H1 (cell line): ENCODE results near the gene TFAP2B. TPM values are rescaled to one million over a fixed set of nuclear protein-coding genes. Genes with fewer than 3 reads are reported as not detected.

Source experiments
- CTCF ChIA-PET: fragments of 300-600 bp; sonication (Branson Sonifier 250); formaldehyde crosslinking; loops from one replicate; lab custom pipeline; 2021; ENCODE audit not compliant: partially characterized antibody; lab: Charles Lee
- POLR2A ChIA-PET: fragments of 300-600 bp; sonication (Branson Sonifier 250); formaldehyde crosslinking; loops from one replicate; lab custom pipeline; 2021; ENCODE audit warnings: inconsistent platforms; ENCODE audit not compliant: partially characterized antibody; lab: Charles Lee
- DNase-seq, 2 experiments: peaks; one replicate each; pipeline versions ENCODE4 v3.0.0 to v3.0.0-alpha.2; 2010 to 2022; ENCODE audit warnings: low spot score in 2 of 2, low read depth in 1 of 2, mixed read lengths in 1 of 2
- FAIRE-seq: peaks from 2 replicates; lab custom pipeline; 2011; peaks lifted over from hg19 to GRCh38; lab: Jason Lieb, UNC
- H2AFZ ChIP-seq: 2 replicates; pipeline ENCODE4 v1.8.1; 2012; ENCODE audit warnings: low read length, inconsistent platforms
- H2AK5ac ChIP-seq: 2 replicates; pipeline ENCODE4 v1.6.1; 2013; ENCODE audit warnings: low read depth, low read length
- H2BK120ac ChIP-seq: replicated peaks from 2 replicates; pipeline ENCODE3; 2013; ENCODE audit warnings: low read depth, low read length, inconsistent platforms
- H2BK12ac ChIP-seq: 2 replicates; pipeline ENCODE4 v1.6.1; 2013; ENCODE audit warnings: low read depth, low read length
- H2BK15ac ChIP-seq: 2 replicates; pipeline ENCODE4 v1.6.1; 2013; ENCODE audit warnings: low read length
- H2BK20ac ChIP-seq: 2 replicates; pipeline ENCODE4 v1.6.1; 2013; ENCODE audit warnings: low read length
- H2BK5ac ChIP-seq: 2 replicates; pipeline ENCODE4 v1.6.1; 2013; ENCODE audit warnings: low read depth, low read length
- H3K14ac ChIP-seq: 2 replicates; pipeline ENCODE4 v1.6.1; 2013; ENCODE audit warnings: inconsistent platforms; ENCODE audit not compliant: insufficient read length
- H3K18ac ChIP-seq: 2 replicates; pipeline ENCODE4 v1.6.1; 2013; ENCODE audit warnings: low read length; ENCODE audit errors: extremely low read depth
- H3K23ac ChIP-seq: 2 replicates; pipeline ENCODE4 v1.6.1; 2013; ENCODE audit warnings: inconsistent platforms; ENCODE audit not compliant: insufficient read length
- H3K23me2 ChIP-seq: 2 replicates; pipeline ENCODE4 v1.6.1; 2013; ENCODE audit warnings: low read depth, low read length
- H3K27ac ChIP-seq: 2 replicates; pipeline ENCODE4 v1.6.1; 2011; ENCODE audit warnings: low read depth, low read length, inconsistent platforms
- H3K27me3 ChIP-seq, 4 experiments: replicated peaks in 1 of 4; 1 replicate in 1 of 4; 2 replicates in 3 of 4; pipeline versions ENCODE4 v1.6.1 to v1.8.1; 2011 to 2013; ENCODE audit warnings: low read length in 3 of 4, mild to moderate bottlenecking in 3 of 4, inconsistent platforms in 2 of 4, mixed read lengths in 2 of 4, moderate library complexity in 1 of 4; ENCODE audit not compliant: control insufficient read depth in 3 of 4, insufficient read depth in 3 of 4; ENCODE audit errors: extremely low read depth in 1 of 4
- H3K36me3 ChIP-seq, 4 experiments: 2 replicates each; pipeline versions ENCODE4 v1.6.1 to v1.8.1; 2011 to 2013; ENCODE audit warnings: mild to moderate bottlenecking in 4 of 4, low read length in 3 of 4, moderate library complexity in 2 of 4, control low read depth in 1 of 4, inconsistent platforms in 1 of 4; ENCODE audit not compliant: insufficient read depth in 4 of 4, control insufficient read depth in 2 of 4
- H3K4ac ChIP-seq: replicated peaks from 2 replicates; pipeline ENCODE3; 2013; ENCODE audit warnings: low read length, low read depth, mixed read lengths, inconsistent platforms; ENCODE audit not compliant: insufficient read length
- H3K4me1 ChIP-seq, 4 experiments: replicated peaks in 1 of 4; 1 replicate in 1 of 4; 2 replicates in 3 of 4; pipeline versions ENCODE4 v1.6.1 to v1.8.1; 2011 to 2013; ENCODE audit warnings: low read length in 3 of 4, inconsistent platforms in 2 of 4, mixed read lengths in 1 of 4; ENCODE audit not compliant: insufficient read depth in 4 of 4, control insufficient read depth in 3 of 4
- H3K4me2 ChIP-seq, 2 experiments: 2 replicates each; pipeline versions ENCODE4 v1.6.1 to v1.8.1; 2011 to 2013; ENCODE audit warnings: low read depth in 2 of 2, low read length in 2 of 2, control low read depth in 1 of 2, inconsistent platforms in 1 of 2, mild to moderate bottlenecking in 1 of 2; ENCODE audit not compliant: insufficient read depth in 1 of 2
- H3K4me3 ChIP-seq, 4 experiments: fragments of 200-600, 300-600 bp in 1 of 4; sonication (generic), shearing (Covaris generic), sonication (Bioruptor Twin) in 1 of 4; 2 replicates each; pipeline versions ENCODE4 v1.5.1 to v1.8.1; 2011 to 2016; ENCODE audit warnings: low read length in 4 of 4, low read depth in 3 of 4, control low read depth in 2 of 4, inconsistent platforms in 2 of 4, mild to moderate bottlenecking in 2 of 4, mixed read lengths in 1 of 4, moderate library complexity in 1 of 4; ENCODE audit not compliant: insufficient read depth in 2 of 4; ENCODE audit errors: extremely low read depth in 1 of 4
- H3K56ac ChIP-seq: replicated peaks from 2 replicates; pipeline ENCODE3; 2013; ENCODE audit warnings: low read depth, mild to moderate bottlenecking, mixed read lengths, low read length, inconsistent platforms; ENCODE audit not compliant: insufficient read length
- H3K79me1 ChIP-seq: 2 replicates; pipeline ENCODE4 v1.6.1; 2013; ENCODE audit warnings: low read depth, low read length, control low read depth
- H3K79me2 ChIP-seq, 2 experiments: 2 replicates each; pipeline versions ENCODE4 v1.6.1 to v1.8.1; 2012 to 2013; ENCODE audit warnings: low read length in 2 of 2, mild to moderate bottlenecking in 2 of 2, inconsistent platforms in 1 of 2; ENCODE audit not compliant: insufficient read depth in 2 of 2, control insufficient read depth in 1 of 2
- H3K9ac ChIP-seq, 4 experiments: replicated peaks in 1 of 4; 1 replicate in 1 of 4; 2 replicates in 3 of 4; pipeline versions ENCODE4 v1.6.1 to v1.8.1; 2011 to 2013; ENCODE audit warnings: low read depth in 3 of 4, low read length in 3 of 4, control low read depth in 2 of 4, mild to moderate bottlenecking in 2 of 4, moderate library complexity in 2 of 4, inconsistent platforms in 1 of 4; ENCODE audit errors: extremely low read depth in 1 of 4
- H3K9me3 ChIP-seq, 2 experiments: 2 replicates each; pipeline versions ENCODE4 v1.6.1 to v1.8.1; 2012 to 2013; ENCODE audit warnings: mild to moderate bottlenecking in 2 of 2, moderate library complexity in 2 of 2, control low read depth in 1 of 2, inconsistent platforms in 1 of 2, low read depth in 1 of 2, low read length in 1 of 2, mixed read lengths in 1 of 2; ENCODE audit not compliant: insufficient read depth in 2 of 2
- H4K20me1 ChIP-seq, 2 experiments: replicated peaks in 1 of 2; 2 replicates each; pipeline versions ENCODE3 to v1.8.1; 2011 to 2013; ENCODE audit warnings: inconsistent platforms in 2 of 2, low read length in 2 of 2, mild to moderate bottlenecking in 1 of 2; ENCODE audit not compliant: insufficient read depth in 2 of 2, control insufficient read depth in 1 of 2
- H4K5ac ChIP-seq: 2 replicates; pipeline ENCODE4 v1.6.1; 2013; ENCODE audit warnings: low read length, low read depth, mixed read lengths, inconsistent platforms; ENCODE audit not compliant: insufficient read length
- H4K8ac ChIP-seq: 2 replicates; pipeline ENCODE4 v1.8.0; 2013; ENCODE audit warnings: mild to moderate bottlenecking, moderate library complexity, low read length, inconsistent platforms; ENCODE audit not compliant: insufficient read depth; ENCODE audit errors: extremely low read depth
- H4K91ac ChIP-seq: replicated peaks from 2 replicates; pipeline ENCODE3; 2013; ENCODE audit warnings: low read length, mixed read lengths, inconsistent platforms; ENCODE audit not compliant: insufficient read length
- ATF3 ChIP-seq: IDR thresholded peaks from 2 replicates; pipeline ENCODE4 v1.6.1; 2011; ENCODE audit warnings: low read depth, mild to moderate bottlenecking, low read length; ENCODE audit not compliant: insufficient read depth
- CBX8 ChIP-seq: fragments of 300-800, 300-1000 bp; sonication (generic); IDR thresholded peaks from 2 replicates; pipeline ENCODE4 v1.7.1; 2016; ENCODE audit warnings: low read depth, low read length, borderline replicate concordance
- KDM4A ChIP-seq: IDR thresholded peaks from one replicate; pipeline ENCODE4 v1.7.1; 2012; ENCODE audit warnings: low read depth, mild to moderate bottlenecking, moderate library complexity, low read length, inconsistent platforms; ENCODE audit not compliant: severe bottlenecking
- USF2 ChIP-seq: IDR thresholded peaks from 2 replicates; pipeline ENCODE4 v1.6.1; 2011; ENCODE audit warnings: low read length, improper control_type of control experiment
- polyA plus RNA-seq, 7 experiments: library from polyadenylated mRNA; depleted of rRNA in 3 of 7; stranded (reverse) in 5 of 7; unstranded in 2 of 7; fragments of >200 nt in 5 of 7; fragments of 200-250 nt in 2 of 7; gene quantifications; 1 replicate in 5 of 7; 2 replicates in 1 of 7; 4 replicates in 1 of 7; pipeline versions ENCODE4 v1.2.1 to v1.2.3, GENCODE V29; 2011 to 2013; ENCODE audit warnings: missing spikeins in 2 of 7, mixed read lengths in 2 of 7
- total RNA-seq: library from RNA; stranded (reverse); fragmentation: NEBNext Ultra II Directional; extraction: Animal tissue kit (Norgen Biotek cat#: 25700); gene quantifications from 2 replicates; pipeline ENCODE4 v1.2.1, GENCODE V29; 2021

Gene TFAP2B
- total and polyA plus RNA-seq, 2 of the 8 experiments (the other 6 are each of a cell fraction or from before 2014, with no cell fraction given): not detected

GRCh38 chr6:50890579-50890978 is 71.9 kb downstream of the TFAP2B start:
- no peak overlapping the region for H2BK5ac ChIP-seq
- no peak overlapping the region for H2BK120ac ChIP-seq
- no peak for FAIRE-seq
- H2BK20ac ChIP-seq: no peak overlapping the region
- H3K27ac ChIP-seq: no peak overlapping the region
- H3K79me2 ChIP-seq: no peaks in the 10 kb centered on the region
- H3K79me1 ChIP-seq: no peaks in the 10 kb centered on the region
- ChIA-PET CTCF (no interaction called here), POLR2A (no interaction called here)
- H3K9me3 ChIP-seq: no peaks in the 10 kb centered on the region
- H3K23ac ChIP-seq: no peak overlapping the region
- H2BK12ac ChIP-seq: no peak overlapping the region
- no peak overlapping the region for H4K8ac ChIP-seq
- no peaks in the 10 kb centered on the region for H4K20me1 ChIP-seq
- no peak overlapping the region for H2AK5ac ChIP-seq
- no peaks in the 10 kb centered on the region for H3K36me3 ChIP-seq
- H3K23me2 ChIP-seq: no peaks in the 10 kb centered on the region
- no peak overlapping the region for H3K56ac ChIP-seq
- H3K14ac ChIP-seq: no peak overlapping the region
- H2BK15ac ChIP-seq: no peak overlapping the region
- no peak overlapping the region for H3K4me3 ChIP-seq
- H3K27me3 ChIP-seq: no peaks in the 10 kb centered on the region
- no peak overlapping the region for H3K4me2 ChIP-seq
- H2AFZ ChIP-seq: no peak overlapping the region
- H3K9ac ChIP-seq: no peak overlapping the region
- H3K4ac ChIP-seq: no peak overlapping the region
- no peak overlapping the region for H3K18ac ChIP-seq
- TF ChIP-seq KDM4A (no peak), USF2 (no peak), ATF3 (no peak), CBX8 (no peak)
- no peak overlapping the region for H4K91ac ChIP-seq
- no peak for DNase-seq
- H4K5ac ChIP-seq: no peak overlapping the region
- peaks cover 0 to 2% (median 1%) of the 10 kb centered on the region in 4 experiments; a peak in 1 of 7 replicates for H3K4me1 ChIP-seq
